Embryonic facial prominence (tissue), 1 donor: ENCODE data around the gene GLDN.

Experiments used
- DNase-seq: peaks from one replicate; pipeline ENCODE4 v3.0.0-alpha.2; 2016; ENCODE audit errors: extremely low spot score

Gene GLDN

DNA sequence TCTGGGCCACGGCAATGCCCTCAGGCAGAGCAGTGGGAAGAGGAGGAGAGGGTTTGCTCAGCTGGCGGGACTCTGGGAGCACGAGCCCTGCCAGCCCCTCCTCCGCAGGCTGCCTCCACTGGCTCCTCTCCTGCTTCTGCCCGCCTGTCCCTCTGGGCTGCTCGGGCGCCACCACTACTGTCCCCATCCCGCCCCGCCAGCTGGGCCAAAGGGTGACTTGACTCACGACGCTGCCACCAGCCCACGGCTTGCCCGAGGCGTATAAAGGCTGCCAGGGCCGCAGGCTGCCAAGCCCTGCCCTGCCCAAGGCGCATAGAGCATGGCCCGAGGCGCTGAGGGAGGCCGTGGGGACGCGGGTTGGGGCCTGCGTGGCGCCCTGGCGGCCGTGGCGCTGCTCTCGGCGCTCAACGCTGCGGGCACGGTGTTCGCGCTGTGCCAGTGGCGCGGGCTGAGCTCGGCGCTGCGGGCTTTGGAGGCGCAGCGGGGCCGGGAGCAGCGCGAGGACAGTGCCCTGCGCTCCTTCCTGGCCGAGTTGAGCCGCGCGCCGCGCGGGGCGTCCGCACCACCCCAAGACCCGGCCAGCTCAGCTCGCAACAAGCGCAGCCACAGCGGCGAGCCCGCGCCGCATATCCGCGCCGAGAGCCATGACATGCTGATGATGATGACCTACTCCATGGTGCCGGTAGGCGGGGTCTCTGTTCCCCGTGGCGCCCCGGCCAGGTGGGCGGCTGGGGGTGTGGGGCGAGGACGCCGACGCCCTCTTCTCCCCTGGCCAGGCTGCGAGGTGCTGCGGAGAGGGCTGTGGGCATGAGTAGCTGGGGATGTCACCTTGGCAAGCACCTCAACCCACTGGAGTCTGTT, at the start of gene GLDN:
GLDN (plus strand) TSS at position 290 of the 861 bp plus-strand sequence; CDS start at position 320, 30 bp downstream.
- DNase-seq: no peak

DNA sequence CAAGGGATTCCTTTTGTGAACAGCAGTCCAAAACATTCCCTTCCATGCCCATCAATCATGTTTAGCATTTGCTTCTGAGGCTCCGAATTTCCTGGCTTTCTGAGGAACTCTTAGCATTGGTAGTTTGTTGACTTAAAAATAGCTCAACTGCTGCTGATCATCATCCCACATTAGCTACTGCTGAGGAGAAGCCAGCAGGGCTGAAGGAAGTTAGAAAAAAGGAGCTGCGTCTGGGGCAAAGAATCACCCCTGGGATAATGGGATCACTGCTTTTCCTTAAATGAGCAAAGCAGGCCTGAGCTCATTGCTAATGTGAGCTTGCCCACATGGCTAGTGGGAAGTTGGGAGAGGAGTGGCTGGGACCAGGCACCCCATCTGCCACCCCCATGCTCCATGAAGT, 42.8 kb upstream of the GLDN start:
- no peak for DNase-seq

DNA sequence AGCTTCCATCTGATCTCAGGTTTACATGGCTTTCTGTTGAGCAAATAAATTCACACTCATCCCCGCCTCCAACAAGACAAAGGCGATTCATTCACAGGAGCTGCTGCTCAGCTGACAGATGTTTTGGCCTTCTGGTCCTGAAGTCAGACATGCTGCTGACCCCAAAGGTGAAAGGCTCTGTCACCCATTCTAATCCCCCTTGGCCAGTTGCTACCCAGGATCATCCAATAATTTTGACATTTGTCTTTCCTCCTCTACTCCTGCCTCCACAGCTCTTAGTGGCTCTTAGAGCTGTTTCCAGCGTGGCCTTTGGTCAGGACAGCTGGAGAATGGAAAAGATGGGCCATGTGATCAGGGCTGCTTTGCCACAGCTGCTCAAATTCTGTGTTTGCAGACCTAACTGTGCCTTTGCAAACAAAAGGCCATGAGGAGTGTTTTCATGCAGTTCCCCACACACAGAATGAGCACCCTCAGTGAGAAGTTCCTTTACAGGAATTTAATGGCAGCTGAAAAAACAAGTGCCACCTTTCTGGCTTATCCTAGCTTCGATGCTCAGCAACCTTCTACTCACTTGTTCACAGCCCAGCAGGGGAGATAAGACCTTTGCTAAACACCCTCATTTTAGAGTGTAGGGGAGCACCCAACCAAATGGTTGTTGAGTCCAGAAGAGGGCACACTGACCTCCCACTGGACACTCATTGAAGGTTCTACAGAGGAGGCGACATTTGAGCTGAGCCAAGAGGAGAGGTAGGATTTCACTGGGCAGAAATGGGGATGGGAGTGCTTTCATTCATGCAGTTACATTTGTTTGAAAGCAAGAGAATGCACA, 42.1 kb upstream of the GLDN start:
- no peak for DNase-seq

DNA sequence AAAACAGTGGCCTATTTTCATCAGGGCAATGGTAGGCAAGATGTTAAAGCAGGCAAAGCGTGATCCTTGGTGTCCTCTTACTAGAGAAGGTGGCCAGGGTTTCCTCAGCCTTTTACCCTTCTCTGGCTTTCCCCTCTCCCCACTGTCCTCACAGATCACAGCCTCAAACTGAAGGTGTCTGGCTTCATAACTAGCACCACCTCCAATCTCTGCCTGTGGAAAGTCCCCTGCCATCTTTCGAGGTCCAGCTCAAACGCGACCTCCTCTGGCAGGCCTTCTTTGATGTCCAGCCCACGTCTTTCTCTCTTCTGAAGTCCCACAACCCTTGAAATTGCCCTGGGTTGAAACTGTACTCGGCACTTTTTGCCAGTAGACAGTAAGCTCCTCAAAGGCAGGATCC, 39.0 kb upstream of the GLDN start:
- DNase-seq: no peak

DNA sequence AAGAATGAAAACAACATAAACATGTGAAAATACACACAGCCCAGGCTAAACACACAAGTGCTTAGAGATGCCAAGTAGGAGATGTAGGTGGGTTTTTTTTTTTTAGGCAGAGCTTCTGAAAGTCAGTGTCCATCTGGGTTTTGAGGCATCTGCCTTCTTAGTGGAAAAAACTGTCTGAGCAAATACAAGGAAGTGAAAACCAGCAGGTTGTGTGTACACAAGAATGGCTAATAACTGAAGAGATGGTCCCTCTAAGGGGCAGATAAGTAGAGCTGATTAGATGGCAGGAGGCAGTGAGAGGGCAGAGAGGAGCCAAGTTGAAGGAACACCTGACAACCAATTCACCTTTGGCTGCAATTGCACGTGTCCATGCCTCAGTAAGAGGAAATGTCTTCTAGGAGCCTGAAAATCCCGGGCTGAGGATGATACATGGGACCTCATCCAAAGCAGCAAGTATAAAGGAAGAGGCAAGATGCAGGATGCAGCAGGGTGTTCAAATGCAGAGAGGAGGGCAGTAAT, 37.9 kb upstream of the GLDN start:
- DNase-seq: no peak

DNA sequence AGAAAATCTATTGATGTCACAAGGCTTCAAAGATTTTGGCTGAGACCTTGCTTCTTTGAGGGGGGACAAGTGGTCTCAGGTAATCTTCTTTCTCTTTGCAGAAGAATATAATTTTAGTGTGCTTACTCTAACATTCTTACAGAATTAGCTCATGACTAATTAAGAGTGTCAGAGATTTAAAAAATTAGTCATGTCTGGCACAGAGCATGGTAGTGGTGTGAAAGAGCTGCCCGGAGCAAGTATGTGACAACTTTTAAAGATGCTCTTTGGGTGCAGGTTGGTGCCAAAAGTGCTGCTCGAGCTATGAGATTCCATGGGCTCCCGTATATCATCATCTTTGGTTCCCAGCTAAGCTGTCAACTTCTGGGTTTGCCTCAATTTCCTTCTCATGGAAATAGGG, 34.1 kb upstream of the GLDN start:
- no peak for DNase-seq

DNA sequence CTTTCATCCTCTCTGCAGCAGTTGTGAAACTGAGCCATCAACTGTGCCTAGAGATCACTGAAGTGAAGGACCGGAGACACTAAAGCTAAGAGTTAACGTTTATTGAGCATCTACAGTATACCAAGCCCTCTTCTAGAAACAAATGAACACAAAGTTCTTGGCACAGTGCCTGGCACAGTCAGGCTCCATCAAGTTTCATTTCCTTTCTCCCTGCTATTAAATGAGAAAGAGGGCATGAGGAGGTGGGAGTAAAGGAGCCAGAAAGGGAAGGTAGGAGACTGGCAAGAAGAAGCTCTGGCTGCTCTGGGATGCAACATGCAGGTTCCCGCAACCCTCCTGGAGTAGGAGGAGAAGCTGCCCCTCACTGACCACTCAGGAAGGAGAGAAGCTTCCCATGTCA, 33.6 kb upstream of the GLDN start:
- DNase-seq: no peak

DNA sequence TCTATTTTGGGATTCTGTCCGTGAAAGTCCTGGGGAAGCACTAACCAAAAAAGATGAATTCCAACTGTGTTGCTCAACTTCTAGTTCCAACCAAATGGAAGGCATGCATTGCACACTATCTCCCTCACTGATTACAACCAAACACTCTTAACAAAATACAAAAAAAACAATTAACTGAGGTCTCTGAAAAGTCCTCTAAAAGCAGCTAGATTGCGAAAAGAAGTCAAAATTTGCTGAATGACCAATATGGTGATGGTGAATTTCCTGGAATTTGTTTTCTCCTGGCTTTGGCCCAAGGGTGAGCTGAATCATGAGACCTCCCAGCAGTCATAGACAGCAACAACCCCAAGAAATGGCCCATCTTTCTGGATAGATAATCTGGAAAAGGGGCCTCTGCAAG, 31.4 kb upstream of the GLDN start:
- no peak for DNase-seq

DNA sequence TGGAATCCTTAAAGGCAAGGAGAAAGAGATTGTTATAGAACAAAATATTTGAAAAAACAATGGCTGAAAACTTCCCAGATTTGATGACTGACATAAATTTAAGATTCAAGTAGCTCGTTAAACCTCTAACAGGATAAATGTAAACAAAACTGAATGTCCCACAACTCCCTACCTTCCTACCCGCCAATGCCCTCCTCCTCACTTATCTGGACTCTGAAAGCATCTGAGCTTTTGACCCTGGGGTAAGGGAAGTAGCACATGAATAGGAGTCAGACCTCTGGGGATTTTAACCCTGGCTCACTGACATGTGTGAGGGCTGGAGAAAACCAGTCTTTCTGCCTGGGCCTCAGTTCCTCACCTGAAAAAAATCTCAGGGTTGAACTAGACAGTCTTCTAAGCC, 29.9 kb upstream of the GLDN start:
- DNase-seq: no peak

DNA sequence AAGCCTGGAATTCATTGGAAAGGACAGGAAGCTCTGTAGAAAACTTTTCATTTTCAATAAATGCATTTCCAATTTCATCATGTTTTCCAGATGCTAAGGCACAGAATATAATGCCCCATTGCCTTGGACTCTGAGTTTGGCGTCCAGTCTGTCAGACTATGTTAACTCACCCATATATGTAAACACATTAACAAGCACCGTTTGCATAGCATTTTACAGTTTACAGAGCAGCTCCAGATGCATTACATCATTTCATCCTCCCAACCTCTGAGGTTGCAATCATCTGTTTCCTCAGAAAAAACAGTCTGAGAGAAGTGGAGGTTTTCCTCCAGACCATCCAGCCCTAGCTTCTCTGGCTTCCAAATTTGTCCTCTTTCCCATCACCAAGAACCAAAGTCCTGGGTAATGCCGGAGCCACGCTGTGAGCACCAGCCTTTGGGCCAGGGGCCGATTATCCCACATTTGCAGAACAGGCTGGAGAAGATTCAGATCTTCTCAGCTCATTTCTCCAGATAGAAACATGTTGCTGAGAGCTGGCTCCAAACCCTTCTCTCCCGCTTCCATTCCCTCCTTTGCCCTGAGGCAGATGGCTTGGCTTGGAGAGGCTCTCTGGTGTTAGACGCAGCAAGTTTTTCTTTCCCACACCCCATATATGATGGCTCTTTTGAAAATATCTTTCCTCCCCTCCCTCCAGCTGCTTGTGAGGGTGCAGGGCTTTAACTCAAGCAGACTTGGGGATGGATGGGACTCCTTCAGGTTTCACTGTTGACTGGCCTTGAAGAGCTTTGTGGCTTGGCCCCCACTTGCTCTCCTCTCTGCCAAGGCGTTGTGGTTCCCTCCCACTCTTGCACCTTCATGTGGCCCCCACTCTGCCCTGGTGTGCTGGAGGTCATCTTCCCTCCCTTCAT, 29.0 kb upstream of the GLDN start:
- peak; percentile 25 for DNase-seq

DNA sequence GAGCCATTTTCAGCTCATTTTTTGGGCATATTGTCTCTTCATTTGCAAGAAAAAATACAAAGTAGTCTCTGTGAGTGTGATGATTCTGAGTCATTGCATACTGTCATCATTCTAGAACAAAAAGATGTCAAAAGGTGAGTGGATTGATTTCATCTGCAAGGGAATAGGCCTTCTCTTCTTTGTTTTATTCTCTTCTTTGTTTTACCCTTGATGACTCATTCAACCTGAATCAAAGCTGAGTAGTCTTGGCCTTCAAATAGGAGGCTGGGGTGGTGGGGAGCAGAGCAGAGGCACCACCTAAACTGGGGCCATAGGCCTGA, 28.4 kb upstream of the GLDN start:
- DNase-seq: no peak

DNA sequence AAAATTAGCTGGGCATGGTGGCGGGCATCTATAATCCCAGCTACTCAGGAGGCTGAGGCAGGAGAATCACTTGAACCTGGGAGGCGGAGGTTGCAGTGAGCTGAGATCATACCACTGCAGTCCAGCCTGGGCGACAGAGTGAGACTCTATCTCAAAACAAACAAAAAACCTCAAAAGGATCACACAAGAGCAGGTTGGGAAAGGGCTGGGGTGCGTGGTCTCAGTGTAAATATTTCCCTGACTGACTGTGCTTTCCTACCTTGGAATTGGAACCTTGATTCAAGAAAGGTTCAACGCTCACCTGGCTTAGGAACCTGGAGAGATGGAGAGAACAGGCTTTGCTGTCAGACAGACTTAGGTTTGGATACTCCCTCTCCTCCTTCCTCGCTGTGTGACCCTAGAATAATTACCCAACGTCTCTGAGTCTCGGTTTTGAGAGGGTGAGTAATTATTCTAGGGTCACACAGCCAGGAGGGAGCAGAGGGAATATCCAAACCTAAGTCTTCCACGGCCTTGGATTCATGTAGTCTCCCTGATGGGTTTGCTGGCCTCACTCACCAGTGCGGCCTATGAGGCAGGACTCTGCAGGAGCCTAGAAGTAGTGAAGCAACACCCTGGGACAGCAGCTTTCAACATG, 27.7 kb upstream of the GLDN start:
- DNase-seq: no peak

DNA sequence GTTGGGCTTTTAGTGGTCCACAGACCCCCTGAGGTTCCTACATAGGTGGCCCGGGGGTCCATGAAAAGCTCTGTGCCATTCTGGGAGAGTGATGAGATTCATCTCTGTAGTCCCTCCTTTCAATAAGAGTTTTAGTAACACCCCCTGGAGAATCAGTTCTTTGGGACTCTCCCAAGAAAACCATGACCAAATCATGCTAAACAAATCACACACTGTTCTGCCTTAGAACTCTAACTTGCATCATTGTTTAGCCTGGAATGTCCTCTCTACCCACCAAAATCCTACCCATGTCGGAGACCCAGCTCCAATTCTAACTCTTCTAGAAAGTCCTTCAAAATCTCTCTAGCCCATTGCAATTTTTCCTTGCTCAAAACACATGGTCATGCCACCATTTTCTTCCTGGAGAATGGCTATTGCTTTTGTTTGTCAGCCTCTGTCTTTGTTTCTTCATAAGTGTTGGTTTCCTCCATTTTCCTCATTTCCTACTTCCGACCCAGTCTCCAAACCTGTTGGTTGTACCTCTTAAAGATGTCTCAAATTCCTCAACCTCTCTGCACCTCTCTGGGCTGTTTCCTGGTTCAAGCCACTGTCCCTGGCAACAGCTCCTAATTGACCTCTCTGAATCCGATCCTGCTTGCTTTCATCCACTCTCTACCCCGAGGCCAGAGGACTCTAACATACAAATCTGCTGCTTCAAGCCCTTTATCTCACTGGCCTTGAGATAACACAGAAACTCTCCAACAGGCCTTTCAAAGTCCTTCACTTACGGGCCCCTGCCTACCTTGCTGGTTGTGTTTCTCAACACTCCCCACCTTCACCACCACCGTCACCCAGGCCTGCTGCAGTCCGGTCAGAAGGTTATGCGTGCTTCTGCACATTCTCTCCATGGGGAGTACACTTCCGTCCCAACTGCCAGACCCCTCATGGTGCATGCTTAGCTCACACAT, 26.8 kb upstream of the GLDN start:
- DNase-seq: no peak

DNA sequence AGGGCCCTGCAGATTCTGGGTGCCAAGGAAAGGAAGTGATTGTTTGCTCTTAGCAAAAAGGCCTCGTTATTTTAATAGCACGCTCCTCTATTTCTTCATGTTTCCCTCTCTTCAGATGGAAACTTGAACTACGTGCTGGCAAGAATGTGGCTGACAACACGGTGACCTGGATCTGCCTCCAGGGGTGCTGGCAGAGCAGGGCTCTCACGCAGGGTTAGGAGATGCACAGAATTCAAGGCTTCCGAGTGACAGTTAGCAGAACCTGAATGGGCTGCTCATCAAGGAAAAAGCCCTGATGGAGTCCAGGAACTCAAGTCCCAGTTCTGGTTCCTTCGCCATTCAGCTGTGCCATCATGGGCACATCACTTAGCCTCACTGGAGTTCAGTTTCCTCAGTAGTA, 25.7 kb upstream of the GLDN start:
- DNase-seq: no peak

DNA sequence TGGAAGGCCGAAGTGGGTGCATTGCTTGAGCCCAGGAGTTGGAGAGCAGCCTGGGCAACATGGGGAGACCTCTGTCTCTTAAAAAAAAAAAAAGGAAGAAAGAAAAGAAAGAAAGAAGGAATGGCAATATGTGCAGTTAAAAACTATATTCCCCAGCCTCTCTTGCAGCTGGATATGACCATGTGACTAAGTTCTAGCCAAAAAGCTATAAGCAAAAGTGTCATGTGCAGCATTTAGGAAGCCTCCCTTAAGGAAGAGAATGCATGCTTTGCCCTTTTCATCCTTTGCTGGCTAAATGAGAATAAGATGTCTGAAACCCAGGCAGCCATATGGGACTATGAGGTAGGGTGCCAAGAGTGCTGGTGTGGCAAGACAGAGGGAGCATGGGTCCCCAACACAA, 24.8 kb upstream of the GLDN start:
- DNase-seq: no peak

DNA sequence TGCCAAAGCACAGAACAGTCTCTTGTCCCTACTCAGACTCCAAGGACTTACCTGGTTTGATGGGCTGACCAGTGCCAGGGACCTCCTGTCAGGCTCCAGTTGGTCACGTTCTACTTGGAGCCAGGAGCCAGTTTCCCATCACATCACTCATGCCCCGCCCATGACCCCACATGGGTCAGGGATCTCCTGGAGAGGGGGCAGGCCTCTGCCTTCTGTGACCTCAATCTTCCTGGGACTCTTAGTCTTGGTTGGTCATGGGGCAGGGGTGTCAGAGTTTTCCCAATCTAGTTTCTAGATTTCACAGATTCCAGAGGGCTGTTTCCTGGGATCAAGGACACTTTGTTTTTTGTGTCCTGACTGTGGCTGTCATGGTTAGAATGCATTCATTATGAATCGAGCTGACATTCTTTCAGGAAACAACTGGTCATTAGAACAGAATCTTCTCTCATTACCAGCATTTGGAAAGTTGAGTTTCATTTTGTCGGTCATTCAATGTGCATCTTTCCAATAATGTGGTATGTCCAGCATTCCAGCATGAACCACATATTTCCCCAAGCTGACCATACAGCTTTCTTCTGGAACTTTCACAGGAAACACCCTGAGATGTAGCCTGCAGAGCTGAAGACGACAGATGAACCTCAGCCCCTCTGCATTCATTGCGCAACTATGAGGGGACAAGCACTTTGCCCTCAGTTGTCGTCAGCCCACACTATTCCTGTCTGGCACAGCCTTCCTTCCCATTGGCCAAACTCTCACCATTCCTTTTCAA, 22.9 kb upstream of the GLDN start:
- DNase-seq: no peak

DNA sequence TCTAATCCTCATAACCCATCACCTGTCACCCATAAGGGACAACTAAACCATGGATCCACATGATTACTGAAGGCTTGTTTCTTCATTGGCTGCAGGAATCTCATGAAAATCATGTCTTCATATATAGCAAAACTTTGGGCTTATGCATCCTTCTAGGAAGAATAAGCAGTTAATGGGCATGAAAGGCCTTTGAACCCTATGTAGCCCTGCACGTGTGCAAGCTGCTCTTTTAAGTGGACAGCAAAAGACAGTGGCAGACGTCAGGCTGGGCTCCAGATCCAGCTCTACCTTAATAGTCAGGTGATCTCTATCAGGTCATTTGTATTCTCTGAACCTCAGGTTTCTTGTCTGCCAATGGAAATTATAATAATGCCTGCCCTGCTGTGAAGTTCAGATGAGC, 21.9 kb upstream of the GLDN start:
- DNase-seq: no peak

DNA sequence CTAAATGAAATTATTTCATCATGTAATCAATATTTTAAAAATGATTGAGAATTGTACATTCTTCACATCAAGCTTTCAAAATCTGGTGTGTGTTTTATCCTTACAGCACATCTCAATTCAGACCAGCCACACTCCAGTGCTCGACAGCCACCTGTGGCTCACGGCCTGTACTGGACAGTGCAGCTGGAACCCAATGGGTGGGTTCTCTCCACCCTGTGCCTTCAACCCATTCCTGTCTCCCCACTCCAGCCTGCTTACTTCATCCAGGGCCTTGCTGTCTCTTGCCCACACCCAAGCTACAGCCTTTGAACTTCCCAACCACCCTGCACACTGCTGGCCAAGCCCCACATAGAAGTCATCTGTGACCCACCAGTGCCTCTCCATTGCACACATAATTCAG, 20.6 kb upstream of the GLDN start:
- DNase-seq: no peak

DNA sequence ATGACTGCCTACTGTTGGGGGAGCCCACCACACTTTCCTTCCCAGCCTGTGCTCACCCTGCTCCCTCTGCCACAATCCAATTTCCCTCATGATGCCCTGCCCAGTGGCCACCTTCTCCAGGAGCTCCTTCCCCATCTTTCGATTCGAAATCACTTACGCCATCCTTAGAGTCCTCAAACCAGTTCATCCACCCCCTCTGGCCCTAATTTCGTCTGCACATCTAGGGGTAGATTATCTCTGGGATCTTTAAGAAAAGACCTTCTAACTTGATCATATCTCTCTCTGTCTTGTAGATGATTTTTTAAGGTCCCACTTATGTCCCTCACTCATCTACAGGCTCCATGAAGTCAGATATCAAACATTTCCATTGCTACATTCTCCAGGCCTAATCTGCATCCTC, 20.1 kb upstream of the GLDN start:
- no peak for DNase-seq
